Gastroesophageal sphincter (tissue), 4 donors: ENCODE results near the gene INCA1. TPM values are rescaled to one million over a fixed set of nuclear protein-coding genes. Genes with fewer than 3 reads are reported as not detected.
A peak's percentile ranks its signal among the peaks of the same experiment; 100 is the strongest.

Source experiments
- ATAC-seq: fragments of 150-250 bp; one replicate; pipeline ENCODE4 v1.9.1; 2016; ENCODE audit warnings: mild to moderate bottlenecking, moderate library complexity
- H3K27ac ChIP-seq, 4 donors: fragments of 200-600 bp; sonication (generic) in 3 of 4; 1 replicate in 3 of 4; 2 replicates in 1 of 4; pipeline ENCODE4 v1.5.1; 2016 to 2019
- H3K27me3 ChIP-seq: fragments of 200-600 bp; sonication (generic); one replicate; pipeline ENCODE4 v1.5.1; 2019
- H3K36me3 ChIP-seq, 2 donors: fragments of 200-600 bp; sonication (generic); one replicate each; pipeline ENCODE4 v1.5.1; 2019; ENCODE audit warnings: control low read depth in 1 of 2
- H3K4me1 ChIP-seq, 3 donors: fragments of 200-600 bp; sonication (generic); 1 replicate in 2 of 3; 2 replicates in 1 of 3; pipeline ENCODE4 v1.5.1; 2016 to 2019; ENCODE audit warnings: control low read depth in 2 of 3
- H3K4me3 ChIP-seq, 2 donors: fragments of 200-600 bp; sonication (generic); one replicate each; pipeline ENCODE4 v1.5.1; 2019; ENCODE audit warnings: mild to moderate bottlenecking in 1 of 2, moderate library complexity in 1 of 2
- H3K9me3 ChIP-seq, 3 donors: fragments of 200-600 bp; sonication (generic); one replicate each; pipeline ENCODE4 v1.5.1; 2017 to 2019; ENCODE audit warnings: control low read depth in 2 of 3
- EP300 ChIP-seq: sonication (generic); formaldehyde crosslinking; IDR thresholded peaks from one replicate; pipeline ENCODE4 v1.6.1; 2017; ENCODE audit warnings: antibody characterized with exemption, mild to moderate bottlenecking
- POLR2A ChIP-seq, 2 donors: fragments of 450-650 bp; IDR thresholded peaks; one replicate each; pipeline ENCODE4 v1.6.1; 2017; ENCODE audit warnings: antibody characterized with exemption in 2 of 2, mild to moderate bottlenecking in 2 of 2, moderate library complexity in 1 of 2
- POLR2AphosphoS5 ChIP-seq: sonication (generic); formaldehyde crosslinking; IDR thresholded peaks from one replicate; pipeline ENCODE4 v1.6.1; 2017; ENCODE audit warnings: antibody characterized with exemption
- WGBS, 2 donors: methylation state at CpG; one replicate each; pipeline ENCODE4 v1.1.5; 2018; ENCODE audit warnings: low coverage in 1 of 2; 5-methylcytosine and 5-hydroxymethylcytosine counted together
- total RNA-seq, 4 donors: library from RNA; depleted of rRNA; stranded (reverse); fragments of >200 nt; gene quantifications; one replicate each; pipeline ENCODE4 v1.1.0, GENCODE V29; 2016
- TF ChIP-seq, protein P1 (sequence below), 4 experiments: fragments of 200-600 bp in 2 of 4; fragments of 450-650 bp in 2 of 4; sonication (generic) in 1 of 4; IDR thresholded peaks; one replicate each; pipeline ENCODE4 v1.5.1; 2017 to 2019; ENCODE audit warnings: antibody characterized with exemption in 4 of 4, mild to moderate bottlenecking in 2 of 4, moderate library complexity in 2 of 4

Gene INCA1
- total RNA-seq, 4 donors from 2014 or later = 0.93 to 4.4 (median 3.8) TPM; not detected in 1

DNA sequence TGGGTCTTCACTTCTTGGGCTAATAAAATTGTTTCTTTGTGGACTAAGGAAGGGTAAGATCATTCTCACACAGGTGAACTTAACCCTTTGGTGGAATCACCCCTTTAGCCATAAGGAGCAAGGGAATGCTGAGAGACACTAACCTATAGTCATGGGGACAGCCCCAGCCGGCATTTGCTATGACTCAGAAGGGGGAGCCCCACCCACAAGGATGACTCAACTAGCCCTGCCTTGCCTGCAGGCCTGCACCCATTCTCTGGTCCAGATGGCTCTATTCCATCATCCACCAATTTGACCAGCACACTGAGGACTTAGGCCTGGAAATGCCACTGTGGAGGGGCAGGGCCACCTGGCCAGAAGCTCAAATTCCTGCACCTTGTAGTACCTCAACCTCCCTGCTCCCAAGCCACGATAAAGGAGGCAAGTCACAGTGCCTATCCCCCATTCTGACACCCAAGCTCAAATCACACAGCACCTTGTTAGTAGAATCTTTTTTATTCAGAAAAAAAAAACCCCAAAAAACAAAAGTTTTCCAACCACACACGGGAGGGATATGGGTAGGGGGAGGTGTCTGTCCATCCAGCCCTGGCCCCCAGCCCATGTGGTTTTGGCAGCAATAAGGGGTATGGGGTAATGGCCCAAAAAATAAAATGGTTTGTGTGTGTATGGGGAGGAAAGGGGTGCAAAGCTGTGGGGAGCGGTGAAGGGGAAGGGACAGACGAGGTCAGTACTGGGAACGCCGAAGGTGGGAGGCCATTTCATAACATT, 52.0 kb downstream of the INCA1 start:
- H3K27me3 ChIP-seq = no peaks in the 10 kb centered on the region
- peaks cover 0 to 82% (median 36%) of the 10 kb centered on the region in 3 donors for H3K4me1 ChIP-seq
- 9 to 33% methylated on average over 4 to 5 of the region's 7 CpGs for WGBS, 2 donors
- H3K9me3 ChIP-seq = no peaks in the 10 kb centered on the region
- TF ChIP-seq POLR2AphosphoS5 = peak; percentile 80
- TF ChIP-seq POLR2A (IDR thresholded peaks at IDR 0.05) = no peak
- TF ChIP-seq, protein P1, sequence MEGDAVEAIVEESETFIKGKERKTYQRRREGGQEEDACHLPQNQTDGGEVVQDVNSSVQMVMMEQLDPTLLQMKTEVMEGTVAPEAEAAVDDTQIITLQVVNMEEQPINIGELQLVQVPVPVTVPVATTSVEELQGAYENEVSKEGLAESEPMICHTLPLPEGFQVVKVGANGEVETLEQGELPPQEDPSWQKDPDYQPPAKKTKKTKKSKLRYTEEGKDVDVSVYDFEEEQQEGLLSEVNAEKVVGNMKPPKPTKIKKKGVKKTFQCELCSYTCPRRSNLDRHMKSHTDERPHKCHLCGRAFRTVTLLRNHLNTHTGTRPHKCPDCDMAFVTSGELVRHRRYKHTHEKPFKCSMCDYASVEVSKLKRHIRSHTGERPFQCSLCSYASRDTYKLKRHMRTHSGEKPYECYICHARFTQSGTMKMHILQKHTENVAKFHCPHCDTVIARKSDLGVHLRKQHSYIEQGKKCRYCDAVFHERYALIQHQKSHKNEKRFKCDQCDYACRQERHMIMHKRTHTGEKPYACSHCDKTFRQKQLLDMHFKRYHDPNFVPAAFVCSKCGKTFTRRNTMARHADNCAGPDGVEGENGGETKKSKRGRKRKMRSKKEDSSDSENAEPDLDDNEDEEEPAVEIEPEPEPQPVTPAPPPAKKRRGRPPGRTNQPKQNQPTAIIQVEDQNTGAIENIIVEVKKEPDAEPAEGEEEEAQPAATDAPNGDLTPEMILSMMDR (IDR thresholded peaks at IDR 0.05) = no peak
- TF ChIP-seq EP300 = no peak
- peaks cover 0 to 51% of the 10 kb centered on the region in 2 donors for H3K36me3 ChIP-seq
- peak overlapping the region; percentile 63 to 98 (median 97) for H3K27ac ChIP-seq
- ATAC-seq = peak; percentile 37
- H3K4me3 ChIP-seq = peak overlapping the region in 1 of 2 donors; percentile 100

DNA sequence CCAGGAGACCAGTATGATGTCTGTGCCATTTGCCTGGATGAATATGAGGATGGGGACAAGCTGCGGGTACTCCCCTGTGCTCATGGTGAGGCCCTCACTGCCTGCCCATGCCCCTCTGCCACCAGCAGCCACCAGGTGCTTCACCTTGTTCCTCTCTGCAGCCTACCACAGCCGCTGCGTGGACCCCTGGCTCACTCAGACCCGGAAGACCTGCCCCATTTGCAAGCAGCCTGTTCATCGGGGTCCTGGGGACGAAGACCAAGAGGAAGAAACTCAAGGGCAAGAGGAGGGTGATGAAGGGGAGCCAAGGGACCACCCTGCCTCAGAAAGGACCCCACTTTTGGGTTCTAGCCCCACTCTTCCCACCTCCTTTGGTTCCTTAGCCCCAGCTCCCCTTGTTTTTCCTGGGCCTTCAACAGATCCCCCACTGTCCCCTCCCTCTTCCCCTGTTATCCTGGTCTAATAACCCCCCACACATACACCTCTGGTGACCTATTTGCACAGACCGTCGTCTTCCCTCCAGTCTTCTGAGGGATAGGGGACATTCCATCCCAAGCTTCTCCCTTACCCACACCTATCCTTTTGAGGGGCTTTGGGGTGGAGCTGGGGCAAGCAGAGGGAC, 52.7 kb downstream of the INCA1 start:
- no peak overlapping the region for H3K4me3 ChIP-seq

DNA sequence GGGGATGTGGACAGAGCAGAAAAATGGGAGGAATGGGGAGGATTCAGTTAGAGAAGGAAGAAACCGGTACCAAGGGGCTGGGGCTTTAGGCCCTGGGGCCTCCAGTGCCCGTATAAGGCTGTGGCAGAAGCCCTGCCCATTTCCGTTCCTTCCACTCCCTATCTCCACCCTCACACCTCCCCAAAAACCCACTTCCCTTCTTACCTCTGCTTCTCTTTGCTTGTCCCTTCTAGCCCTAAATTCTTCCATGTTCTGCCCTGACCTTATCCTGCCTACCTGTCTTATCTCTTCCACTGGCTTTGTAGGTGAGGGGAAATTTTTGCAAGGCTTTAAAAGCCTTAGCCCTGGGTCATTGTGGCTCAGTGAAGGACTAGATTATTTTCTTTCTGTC, 53.2 kb downstream of the INCA1 start:
- no peak overlapping the region for H3K4me3 ChIP-seq
- TF ChIP-seq POLR2AphosphoS5 (no peak), POLR2A (IDR thresholded peaks at IDR 0.05) (no peak), EP300 (no peak)
- TF ChIP-seq, protein P1 (IDR thresholded peaks at IDR 0.05) = no peak
- no peaks in the 10 kb centered on the region for H3K9me3 ChIP-seq
- H3K27ac ChIP-seq = peak overlapping the region in 3 of 4 donors; percentile 96 to 98 (median 98)
- no peak for ATAC-seq
- no peaks in the 10 kb centered on the region for H3K27me3 ChIP-seq
- peaks cover 0 to 51% of the 10 kb centered on the region in 2 donors for H3K36me3 ChIP-seq
- 24 to 31% methylated on average over 3 of the region's 3 CpGs for WGBS, 2 donors
- H3K4me1 ChIP-seq = peaks cover 0 to 74% (median 35%) of the 10 kb centered on the region in 3 donors

More for the DNA sequence above, 52.7 kb downstream of the INCA1 start:
- no peak for ATAC-seq
- no peaks in the 10 kb centered on the region for H3K27me3 ChIP-seq
- H3K27ac ChIP-seq = peak overlapping the region; percentile 63 to 98 (median 97)
- 18 to 43% methylated on average over 2 to 5 of the region's 8 CpGs for WGBS, 2 donors
- no peaks in the 10 kb centered on the region for H3K9me3 ChIP-seq
- peaks cover 0 to 51% of the 10 kb centered on the region in 2 donors for H3K36me3 ChIP-seq
- H3K4me1 ChIP-seq = peaks cover 0 to 75% (median 33%) of the 10 kb centered on the region in 3 donors
- no peak for TF ChIP-seq POLR2AphosphoS5
- TF ChIP-seq POLR2A (IDR thresholded peaks at IDR 0.05) = no peak
- TF ChIP-seq, protein P1 (IDR thresholded peaks at IDR 0.05) = no peak
- no peak for TF ChIP-seq EP300

DNA sequence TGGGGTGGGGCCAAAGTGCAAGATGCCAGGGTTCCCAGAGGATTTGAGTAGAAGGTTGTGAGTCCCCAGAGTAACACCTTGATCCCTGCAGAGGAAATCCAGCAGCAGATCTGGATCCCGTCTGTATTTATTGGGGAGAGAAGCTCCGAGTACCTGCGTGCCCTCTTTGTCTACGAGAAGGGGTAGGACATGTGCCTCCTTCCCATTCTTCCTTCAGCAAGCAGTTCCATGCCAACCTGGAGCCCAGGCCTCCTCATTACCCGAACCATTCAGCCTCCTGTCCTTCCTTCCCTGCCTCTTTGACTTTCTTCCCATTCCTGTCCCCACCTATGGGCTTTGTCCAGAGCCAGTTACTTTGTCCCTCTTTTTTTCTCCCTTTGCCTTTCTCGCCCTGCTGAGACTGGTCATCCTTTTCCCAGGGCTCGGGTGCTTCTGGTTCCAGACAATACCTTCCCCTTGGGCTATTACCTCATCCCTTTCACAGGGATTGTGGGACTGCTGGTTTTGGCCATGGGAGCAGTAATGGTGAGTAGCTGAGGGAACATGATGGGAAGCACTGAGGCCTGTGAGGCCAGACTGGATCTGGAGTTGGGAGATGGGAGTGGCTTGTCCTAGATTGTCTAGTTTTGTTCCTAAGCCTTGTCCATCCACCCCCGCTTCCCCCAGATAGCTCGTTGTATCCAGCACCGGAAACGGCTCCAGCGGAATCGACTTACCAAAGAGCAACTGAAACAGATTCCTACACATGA, 54.4 kb downstream of the INCA1 start:
- H3K36me3 ChIP-seq = peaks cover 0 to 59% of the 10 kb centered on the region in 2 donors
- no peak overlapping the region for H3K4me3 ChIP-seq
- H3K27ac ChIP-seq = peak overlapping the region in 3 of 4 donors; percentile 39 to 98 (median 96)
- no peaks in the 10 kb centered on the region for H3K9me3 ChIP-seq
- H3K4me1 ChIP-seq = peaks cover 0 to 84% (median 47%) of the 10 kb centered on the region in 3 donors
- ATAC-seq = no peak
- WGBS, 2 donors = 66 to 69% methylated on average over 7 to 9 of the region's 13 CpGs
- H3K27me3 ChIP-seq = no peaks in the 10 kb centered on the region
- TF ChIP-seq EP300 (no peak), POLR2A (IDR thresholded peaks at IDR 0.05) (no peak), POLR2AphosphoS5 (no peak)
- TF ChIP-seq, protein P1 (IDR thresholded peaks at IDR 0.05) = no peak
